CD4-positive, alpha-beta T cell (primary cell): ENCODE results near the gene KDM2A. TPM values are rescaled to one million over a fixed set of nuclear protein-coding genes. Genes with fewer than 3 reads are reported as not detected.

Experiments
- ATAC-seq: fragments of 200-7000 bp; cut with Tn5 transposase; one replicate; pipeline ENCODE4 v1.10.0; 2022; ENCODE audit warnings: mild to moderate bottlenecking; ENCODE audit not compliant: poor library complexity
- CTCF ChIA-PET: fragments of 350-600 bp; sonication (Branson Sonifier 250); formaldehyde crosslinking; loops from one replicate; lab custom pipeline; 2021; ENCODE audit warnings: antibody characterized with exemption, inconsistent platforms; lab: Charles Lee
- POLR2A ChIA-PET: fragments of 350-600 bp; sonication (Branson Sonifier 250); formaldehyde crosslinking; loops from one replicate; lab custom pipeline; 2021; ENCODE audit warnings: antibody characterized with exemption, inconsistent platforms; lab: Charles Lee
- DNase-seq, 14 experiments: peaks; one replicate each; pipeline ENCODE4 v3.0.0-alpha.2; 2013 to 2020; ENCODE audit warnings: mixed read lengths in 2 of 14
- H3K27ac ChIP-seq, 2 donors: one replicate each; pipeline versions ENCODE4 v1.5.1 to v1.7.0; 2013; ENCODE audit warnings: low read length in 2 of 2, low read depth in 1 of 2, mild to moderate bottlenecking in 1 of 2
- H3K27me3 ChIP-seq, 2 experiments: 1 replicate in 1 of 2; 2 replicates in 1 of 2; pipeline versions ENCODE4 v1.6.1 to v1.7.0; 2013; ENCODE audit warnings: low read length in 2 of 2, control low read depth in 1 of 2, mild to moderate bottlenecking in 1 of 2, moderate library complexity in 1 of 2; ENCODE audit not compliant: insufficient read depth in 2 of 2, control insufficient read depth in 1 of 2
- H3K36me3 ChIP-seq: one replicate; pipeline ENCODE4 v1.6.1; 2013; ENCODE audit warnings: low read length, control low read depth; ENCODE audit not compliant: insufficient read depth
- H3K4me1 ChIP-seq: one replicate; pipeline ENCODE4 v1.6.1; 2013; ENCODE audit warnings: low read length, control low read depth; ENCODE audit not compliant: insufficient read depth
- H3K4me3 ChIP-seq: one replicate; pipeline ENCODE4 v1.5.1; 2013; ENCODE audit warnings: mild to moderate bottlenecking, low read length, moderate library complexity
- H3K9me3 ChIP-seq, 2 experiments: 1 replicate in 1 of 2; 2 replicates in 1 of 2; pipeline versions ENCODE4 v1.6.1 to v1.7.0; 2013; ENCODE audit warnings: low read length in 2 of 2, mild to moderate bottlenecking in 2 of 2, control low read depth in 1 of 2, moderate library complexity in 1 of 2; ENCODE audit not compliant: control insufficient read depth in 1 of 2, insufficient read depth in 1 of 2
- H3K27ac Mint-ChIP-seq: one replicate; pipeline ENCODE4 v1.8.0; 2020; ENCODE audit warnings: mixed read lengths
- H3K27me3 Mint-ChIP-seq: one replicate; pipeline ENCODE4 v1.8.0; 2021; ENCODE audit warnings: mixed read lengths
- H3K36me3 Mint-ChIP-seq: one replicate; pipeline ENCODE4 v1.8.0; 2021; ENCODE audit warnings: low read depth, mixed read lengths
- H3K4me1 Mint-ChIP-seq: one replicate; pipeline ENCODE4 v1.8.0; 2021; ENCODE audit warnings: low read depth, mixed read lengths
- H3K4me3 Mint-ChIP-seq: one replicate; pipeline ENCODE4 v1.8.0; 2020; ENCODE audit warnings: mild to moderate bottlenecking, mixed read lengths
- H3K9me3 Mint-ChIP-seq: one replicate; pipeline ENCODE4 v1.8.0; 2020; ENCODE audit warnings: mixed read lengths
- intact Hi-C, 2 experiments: fragments of 100-400 bp; cut with DNase I in 1 of 2; cut with micrococcal nuclease in 1 of 2; formaldehyde crosslinking; loops; one replicate each; pipeline versions ENCODE4 v1.15.1 to v1.9.0; 2023 to 2025; cut with DNase I, micrococcal nuclease
- total RNA-seq, 174 experiments: library from RNA in 2 of 174; stranded (reverse) in 2 of 174; gene quantifications; one replicate each; pipeline ENCODE4 v1.2.3 and lab custom pipeline; 2021 to 2026
- TF ChIP-seq, protein P1 (sequence below): fragments of 200-600 bp; IDR thresholded peaks from one replicate; pipeline ENCODE4 v1.8.0; 2022; ENCODE audit warnings: antibody characterized with exemption, mild to moderate bottlenecking

The KDM2A gene
- total RNA-seq, 2 experiments from 2014 or later, result 410 to 412 TPM

DNA sequence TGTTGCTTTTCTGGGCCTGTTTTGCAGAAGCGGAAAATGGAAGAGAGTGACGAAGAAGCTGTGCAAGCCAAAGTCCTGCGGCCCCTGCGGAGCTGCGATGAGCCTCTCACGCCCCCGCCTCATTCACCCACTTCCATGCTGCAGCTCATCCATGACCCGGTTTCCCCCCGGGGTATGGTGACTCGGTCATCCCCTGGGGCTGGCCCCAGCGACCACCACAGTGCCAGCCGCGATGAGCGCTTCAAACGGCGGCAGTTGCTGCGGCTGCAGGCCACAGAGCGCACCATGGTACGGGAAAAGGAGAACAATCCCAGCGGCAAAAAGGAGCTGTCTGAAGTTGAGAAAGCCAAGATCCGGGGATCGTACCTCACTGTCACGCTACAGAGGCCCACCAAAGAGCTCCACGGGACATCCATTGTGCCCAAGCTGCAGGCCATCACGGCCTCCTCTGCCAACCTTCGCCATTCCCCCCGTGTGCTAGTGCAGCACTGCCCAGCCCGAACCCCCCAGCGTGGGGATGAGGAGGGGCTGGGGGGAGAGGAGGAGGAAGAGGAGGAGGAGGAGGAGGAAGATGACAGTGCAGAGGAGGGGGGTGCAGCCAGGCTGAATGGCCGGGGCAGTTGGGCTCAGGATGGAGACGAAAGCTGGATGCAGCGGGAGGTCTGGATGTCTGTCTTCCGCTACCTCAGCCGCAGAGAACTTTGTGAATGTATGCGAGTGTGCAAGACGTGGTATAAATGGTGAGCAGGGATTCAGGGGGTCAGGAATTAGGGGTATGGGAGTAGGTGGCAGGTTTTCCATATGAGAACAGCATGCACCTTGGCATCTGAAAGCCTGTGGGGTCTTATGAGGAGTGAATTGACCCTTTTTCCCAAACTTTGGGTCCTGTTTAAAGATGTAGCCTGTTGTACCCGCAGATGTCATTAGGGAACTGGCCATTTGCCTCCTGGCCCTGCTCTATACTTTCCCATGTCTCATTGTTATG lies 131.3 kb downstream of the KDM2A start:
- H3K4me3 Mint-ChIP-seq, result no peak overlapping the region
- intact Hi-C loops, result no loop called here

DNA sequence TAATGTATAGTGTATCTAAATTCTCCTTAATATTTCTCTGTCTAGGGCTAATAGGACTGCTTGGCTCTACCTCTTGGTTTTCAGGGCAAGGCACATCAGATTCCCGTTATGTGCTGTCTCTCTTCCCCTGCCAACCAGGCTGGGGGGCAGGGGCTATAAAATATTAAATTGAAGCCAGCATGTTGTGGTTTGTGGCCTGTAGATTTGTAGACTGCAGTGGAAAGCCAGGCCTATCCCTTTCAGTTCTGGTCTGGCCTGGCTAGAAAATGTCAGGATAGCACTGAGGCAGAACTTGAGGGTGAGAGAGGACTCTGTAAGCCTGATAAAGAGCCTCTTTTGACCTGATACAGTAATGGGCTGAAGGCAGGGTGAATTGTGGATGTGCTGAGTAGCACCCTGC lies 132.8 kb downstream of the KDM2A start:
- H3K9me3 Mint-ChIP-seq, result no peaks in the 10 kb centered on the region
- POLR2A ChIA-PET, result interaction anchor here (0.7 to 5.3 kb wide), 5 partner anchors 8 to 102 kb away, joined by 3 to 56 read pairs (median 7); partner anchors contain the start of genes ANKRD13D and POLD4

More for the DNA sequence above, 131.3 kb downstream of the KDM2A start:
- no peak for ATAC-seq
- no peaks in the 10 kb centered on the region for H3K27me3 Mint-ChIP-seq
- ChIA-PET CTCF (interaction anchor here (2.0 to 4.7 kb wide), 2 partner anchors 9 to 67 kb away, joined by 4 to 22 read pairs; no protein-coding TSS in a partner anchor), POLR2A (interaction anchor here (1.4 to 5.3 kb wide), 2 partner anchors 10 kb away, joined by 3 to 56 read pairs; no protein-coding TSS in a partner anchor)
- TF ChIP-seq, protein P1, sequence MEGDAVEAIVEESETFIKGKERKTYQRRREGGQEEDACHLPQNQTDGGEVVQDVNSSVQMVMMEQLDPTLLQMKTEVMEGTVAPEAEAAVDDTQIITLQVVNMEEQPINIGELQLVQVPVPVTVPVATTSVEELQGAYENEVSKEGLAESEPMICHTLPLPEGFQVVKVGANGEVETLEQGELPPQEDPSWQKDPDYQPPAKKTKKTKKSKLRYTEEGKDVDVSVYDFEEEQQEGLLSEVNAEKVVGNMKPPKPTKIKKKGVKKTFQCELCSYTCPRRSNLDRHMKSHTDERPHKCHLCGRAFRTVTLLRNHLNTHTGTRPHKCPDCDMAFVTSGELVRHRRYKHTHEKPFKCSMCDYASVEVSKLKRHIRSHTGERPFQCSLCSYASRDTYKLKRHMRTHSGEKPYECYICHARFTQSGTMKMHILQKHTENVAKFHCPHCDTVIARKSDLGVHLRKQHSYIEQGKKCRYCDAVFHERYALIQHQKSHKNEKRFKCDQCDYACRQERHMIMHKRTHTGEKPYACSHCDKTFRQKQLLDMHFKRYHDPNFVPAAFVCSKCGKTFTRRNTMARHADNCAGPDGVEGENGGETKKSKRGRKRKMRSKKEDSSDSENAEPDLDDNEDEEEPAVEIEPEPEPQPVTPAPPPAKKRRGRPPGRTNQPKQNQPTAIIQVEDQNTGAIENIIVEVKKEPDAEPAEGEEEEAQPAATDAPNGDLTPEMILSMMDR, result no peak
- H3K27ac ChIP-seq, result no peak overlapping the region
- no peaks in the 10 kb centered on the region for H3K9me3 Mint-ChIP-seq
- H3K36me3 Mint-ChIP-seq, result peaks cover 100% of the 10 kb centered on the region
- H3K9me3 ChIP-seq, result no peaks in the 10 kb centered on the region
- H3K4me3 ChIP-seq, result no peak overlapping the region
- H3K27ac Mint-ChIP-seq, result peak overlapping the region; percentile 36
- H3K27me3 ChIP-seq, result no peaks in the 10 kb centered on the region
- peaks cover 69% of the 10 kb centered on the region for H3K4me1 Mint-ChIP-seq
- peak in 1 of 14 experiments; percentile 29 for DNase-seq
- H3K4me1 ChIP-seq, result peaks cover 27% of the 10 kb centered on the region
- peaks cover 99% of the 10 kb centered on the region for H3K36me3 ChIP-seq

DNA sequence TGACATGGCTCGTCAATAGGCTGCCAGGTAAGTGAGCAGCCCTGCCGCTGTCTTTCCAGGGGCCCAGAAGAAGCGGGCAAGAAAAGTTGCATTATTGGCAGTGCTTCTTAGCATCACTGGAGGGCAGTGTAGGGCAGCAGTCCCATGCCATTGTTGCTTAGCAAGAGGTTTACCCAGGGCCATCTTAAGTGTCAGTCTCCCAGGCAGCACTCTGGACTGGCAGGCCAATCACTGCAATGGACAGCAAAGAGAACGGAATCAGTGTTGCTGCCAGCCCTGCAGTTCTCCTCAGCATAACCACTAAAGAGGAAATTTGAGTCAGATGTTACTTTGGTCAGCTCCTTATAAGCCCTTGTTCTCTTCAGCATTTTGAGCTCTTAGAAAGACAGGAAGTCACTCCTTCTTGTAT lies 133.8 kb downstream of the KDM2A start:
- Histone ChIP-seq H3K4me3 (no peak overlapping the region), H3K36me3 (peaks cover 95% of the 10 kb centered on the region), H3K9me3 (no peaks in the 10 kb centered on the region), H3K27ac (no peak overlapping the region), H3K27me3 (no peaks in the 10 kb centered on the region), H3K4me1 (peaks cover 27% of the 10 kb centered on the region)
- TF ChIP-seq, protein P1, result peak; percentile 34
- Mint-ChIP-seq H3K9me3 (no peaks in the 10 kb centered on the region), H3K27me3 (no peaks in the 10 kb centered on the region), H3K27ac (peak overlapping the region; percentile 57), H3K4me3 (no peak overlapping the region), H3K36me3 (peaks cover 94% of the 10 kb centered on the region), H3K4me1 (peaks cover 54% of the 10 kb centered on the region)
- ATAC-seq, result peak; percentile 67
- POLR2A ChIA-PET, result interaction anchor here (0.7 to 5.3 kb wide), 8 partner anchors 9 to 117 kb away, joined by 3 to 56 read pairs (median 4); partner anchors contain the start of gene ANKRD13D
- intact Hi-C loops, result no loop called here
- DNase-seq, result peak in 5 of 14 experiments; percentile 26 to 74 (median 53)
- CTCF ChIA-PET, result interaction anchor here (0.9 to 4.7 kb wide), 9 partner anchors 9 to 172 kb away, joined by 3 to 22 read pairs (median 3); partner anchors contain the start of gene ANKRD13D

More for the DNA sequence above, 132.8 kb downstream of the KDM2A start:
- DNase-seq (no peak), ATAC-seq (no peak)
- intact Hi-C loops, result no loop called here
- H3K9me3 ChIP-seq, result no peaks in the 10 kb centered on the region
- peaks cover 99% of the 10 kb centered on the region for H3K36me3 ChIP-seq
- H3K27me3 ChIP-seq, result no peaks in the 10 kb centered on the region
- no peaks in the 10 kb centered on the region for H3K27me3 Mint-ChIP-seq
- no peak overlapping the region for H3K4me3 Mint-ChIP-seq
- TF ChIP-seq, protein P1, result no peak
- peak overlapping the region; percentile 39 for H3K27ac Mint-ChIP-seq
- no peak overlapping the region for H3K4me3 ChIP-seq
- no peak overlapping the region for H3K27ac ChIP-seq
- peaks cover 27% of the 10 kb centered on the region for H3K4me1 ChIP-seq
- peaks cover 54% of the 10 kb centered on the region for H3K4me1 Mint-ChIP-seq
- CTCF ChIA-PET, result interaction anchor here (2.0 to 4.7 kb wide), 2 partner anchors 11 to 66 kb away, joined by 4 to 22 read pairs; no protein-coding TSS in a partner anchor
- peaks cover 100% of the 10 kb centered on the region for H3K36me3 Mint-ChIP-seq
